GM11168 (cell line): Measurements from ENCODE around the gene PCDHGA8.
"Not testable (repeated sequence)": the region's sequence is repeated elsewhere in the genome, so short reads cannot be mapped to it uniquely, and the experiment has no call there.

Experiments used
- in situ Hi-C: fragments of 300-500 bp; cut with MboI; formaldehyde crosslinking; loops from one replicate; pipeline ENCODE4 v1.12.0; 2022; ENCODE audit warnings: low sequenced_read_pairs; ENCODE audit not compliant: unreplicated experiment

The PCDHGA8 gene

GRCh38 chr5:141427783-141428426, 35.5 kb downstream of the PCDHGA8 start:
- in situ Hi-C loops, result loop anchor here (5.0 kb wide), 1 partner anchor 89 kb away; no protein-coding TSS in a partner anchor

GRCh38 chr5:141430332-141431113, 38.1 kb downstream of the PCDHGA8 start, which contains the start of gene PCDHGA12:
Gene PCDHGA12, plus strand, starts transcription at chr5:141430507. Its CDS starts 253 bp downstream, at chr5:141430760.
- in situ Hi-C loops, result no loop called here

GRCh38 chr5:141431286-141431685, 38.9 kb downstream of the PCDHGA8 start:
- in situ Hi-C loops, result no loop called here

GRCh38 chr5:141432308-141432707, 39.9 kb downstream of the PCDHGA8 start:
- in situ Hi-C loops, result not testable (repeated sequence)

GRCh38 chr5:141432726-141433125, 40.3 kb downstream of the PCDHGA8 start:
- in situ Hi-C loops, result not testable (repeated sequence)

GRCh38 chr5:141434006-141434405, 41.6 kb downstream of the PCDHGA8 start:
- in situ Hi-C loops, result no loop called here

- in situ Hi-C loops, result no loop called here
These were observed 44.8 kb downstream of the PCDHGA8 start for GRCh38 chr5:141437221-141437620.

- in situ Hi-C loops, result no loop called here
These were observed 47.1 kb downstream of the PCDHGA8 start for GRCh38 chr5:141439411-141440141.

GRCh38 chr5:141440341-141440740, 47.9 kb downstream of the PCDHGA8 start:
- in situ Hi-C loops, result no loop called here

- in situ Hi-C loops, result no loop called here
These were observed 49.2 kb downstream of the PCDHGA8 start for GRCh38 chr5:141441571-141442170.
